ENCODE data around the gene TMEM258. TPM values are rescaled to one million over a fixed set of nuclear protein-coding genes. Genes with fewer than 3 reads are reported as not detected.

TMEM258 gene
- total and polyA plus RNA-seq, 9 of the 15 experiments (the other 6 are each of a cell fraction or from before 2014, with no cell fraction given): 97.2 to 856 (median 231) TPM

- TF ChIP-seq ATF4 (CRISPR knock-in tag; IDR thresholded peaks at IDR 0.05) (0 out of 2 replicates have a peak, but pooled peaks have one; percentile 29), KHSRP (IDR thresholded peaks at IDR 0.05) (no peak), KDM5B (IDR thresholded peaks at IDR 0.05; ENCODE audit: insufficient replicate concordance, low read depth, low read length) (peak; percentile 43)
These were observed 7.4 kb upstream of the TMEM258 start (continued) for GRCh38 chr11:61799665-61800284.

GRCh38 chr11:61797263-61797944, 5.0 kb upstream of the TMEM258 start:
- in situ Hi-C loops (cut with MboI): loop anchor here (5.0 kb wide), 1 partner anchor 155 kb away; the partner anchor contains the start of gene BEST1
- FAIRE-seq: peak; percentile 82
- ChIA-PET CTCF (ENCODE audit: low intra/inter-chr PET ratio) (interaction anchor here (0.6 to 2.0 kb wide), 10 partner anchors 20 to 581 kb away, joined by 3 to 10 read pairs (median 5); partner anchors contain the start of gene FADS3), POLR2A (interaction anchor here (0.6 to 4.2 kb wide), 27 partner anchors 9 to 508 kb away, joined by 3 to 48 read pairs (median 4); partner anchors contain the start of genes BEST1 and INCENP)
- peak in 2 of 4 experiments; percentile 64 to 88 for DNase-seq (ENCODE audit: extremely low read depth in 1 of 4, low spot score in 3 of 4)
- WGBS (ENCODE audit: insufficient coverage, low coverage, missing lambda C conversion rate): 35% methylated on average over 3 of the region's 3 CpGs
- Histone ChIP-seq H3K79me2 (ENCODE audit: control insufficient read depth, insufficient read depth, low read length) (peaks cover 78% of the 10 kb centered on the region), H3K9me3 (replicated peaks; ENCODE audit: control insufficient read depth, insufficient read depth, low read depth, low read length) (no peaks in the 10 kb centered on the region), H3K4me3 (no peak overlapping the region), H3K4me1 (replicated peaks in 1 of 2; ENCODE audit: control insufficient read depth in 2 of 2, insufficient read depth in 2 of 2, low read length in 2 of 2) (peaks cover 41 to 58% of the 10 kb centered on the region in 2 experiments), H3K4me2 (ENCODE audit: insufficient read depth, low read length) (no peak overlapping the region), H3K9me1 (ENCODE audit: control insufficient read depth, insufficient read depth, low read length) (peaks cover 3% of the 10 kb centered on the region), H3K27me3 (ENCODE audit: control insufficient read depth in 2 of 2, insufficient read depth in 2 of 2, low read length in 2 of 2) (no peaks in the 10 kb centered on the region), H3K36me3 (ENCODE audit: control insufficient read depth, insufficient read depth, low read length) (peaks cover 82% of the 10 kb centered on the region), H3K27ac (ENCODE audit: extremely low read depth, low read depth, low read length) (peak overlapping the region; percentile 65), H3K9ac (ENCODE audit: insufficient read depth in 1 of 2, low read depth in 2 of 2, low read length in 2 of 2) (peak overlapping the region in 1 of 2 experiments; percentile 39; a peak in 2 of 4 replicates), H2AFZ (ENCODE audit: low read depth, low read length) (no peak overlapping the region), H4K20me1 (replicated peaks; ENCODE audit: control insufficient read depth, insufficient read depth, low read length) (peaks cover 3% of the 10 kb centered on the region)
- no TSS peak for BruUV-seq (replicated peaks)
- intact Hi-C loops (cut with micrococcal nuclease): loop anchor here (2.0 kb wide), 5 partner anchors 73 to 311 kb away; partner anchors contain the start of gene FADS3
- ATAC-seq: peak; percentile 43
- TF ChIP-seq RB1 (IDR thresholded peaks at IDR 0.05; ENCODE audit: low read depth) (0 out of 2 replicates have a peak, but pooled peaks have one; percentile 12), FOXJ3 (CRISPR knock-in tag; IDR thresholded peaks at IDR 0.05) (no peak), CREM (IDR thresholded peaks at IDR 0.05; ENCODE audit: low read depth) (0 out of 2 replicates have a peak, but pooled peaks have one; percentile 2), SOX6 (IDR thresholded peaks at IDR 0.05) (0 out of 2 replicates have a peak, but pooled peaks have one; percentile 38), ZNF217 (CRISPR knock-in tag; IDR thresholded peaks at IDR 0.05) (no peak), ZNF586 (CRISPR knock-in tag; conservative IDR thresholded peaks at IDR 0.05) (0 out of 2 replicates have a peak, but pooled peaks have one; percentile 64), YY1 (IDR thresholded peaks at IDR 0.05; ENCODE audit: borderline replicate concordance in 1 of 3, control insufficient read depth in 1 of 3, extremely low read depth in 1 of 3, insufficient read depth in 3 of 3, insufficient read length in 1 of 3, insufficient replicate concordance in 2 of 3, low read depth in 1 of 3, low read length in 2 of 3) (peak in 2 of 3 experiments; percentile 39 to 84), L3MBTL2 (IDR thresholded peaks at IDR 0.05) (0 out of 2 replicates have a peak, but pooled peaks have one; percentile 26), SP1 (CRISPR knock-in tag; IDR thresholded peaks at IDR 0.05) (peak; percentile 17; the same call in 1 of the 2 replicates), USF2 (CRISPR knock-in tag; IDR thresholded peaks at IDR 0.05) (no peak), STAT5A (IDR thresholded peaks at IDR 0.05; ENCODE audit: borderline replicate concordance, low read length) (no peak), MAFK (IDR thresholded peaks at IDR 0.05; ENCODE audit: low read length) (0 out of 2 replicates have a peak, but pooled peaks have one; percentile 5), ZNF551 (CRISPR knock-in tag; IDR thresholded peaks at IDR 0.05) (no peak), ELF2 (CRISPR knock-in tag; IDR thresholded peaks at IDR 0.05) (peak; percentile 51; the same call in 1 of the 2 replicates), BRD9 (IDR thresholded peaks at IDR 0.05; ENCODE audit: low read depth, partially characterized antibody) (peak; percentile 76)

Data from K562 (cell line).